Memory B cell (primary cell): ENCODE results near the gene RAB8A.
"Not testable (repeated sequence)": the region's sequence is repeated elsewhere in the genome, so short reads cannot be mapped to it uniquely, and the experiment has no call there.

Experiments used
- ATAC-seq: fragments of 150-1000 bp; cut with Tn5 transposase; 2 replicates; pipeline ENCODE4 v1.10.0; 2021; ENCODE audit warnings: low read depth, mild to moderate bottlenecking, moderate library complexity
- DNase-seq, 2 donors: peaks; one replicate each; pipeline ENCODE4 v3.0.0; 2022; ENCODE audit warnings: low spot score in 2 of 2
- H3K27ac Mint-ChIP-seq: one replicate; pipeline ENCODE4 v1.8.0; 2022; ENCODE audit warnings: mild to moderate bottlenecking, moderate library complexity, mixed read lengths
- H3K27me3 Mint-ChIP-seq: one replicate; pipeline ENCODE4 v1.8.0; 2022; ENCODE audit warnings: mixed read lengths
- H3K36me3 Mint-ChIP-seq: one replicate; pipeline ENCODE4 v1.8.0; 2022; ENCODE audit warnings: mild to moderate bottlenecking, mixed read lengths
- H3K4me1 Mint-ChIP-seq: one replicate; pipeline ENCODE4 v1.8.0; 2022; ENCODE audit warnings: mixed read lengths
- H3K4me3 Mint-ChIP-seq: one replicate; pipeline ENCODE4 v1.8.0; 2022; ENCODE audit warnings: mild to moderate bottlenecking, moderate library complexity, mixed read lengths
- H3K9me3 Mint-ChIP-seq: one replicate; pipeline ENCODE4 v1.8.0; 2022; ENCODE audit warnings: mixed read lengths

Gene RAB8A

DNA sequence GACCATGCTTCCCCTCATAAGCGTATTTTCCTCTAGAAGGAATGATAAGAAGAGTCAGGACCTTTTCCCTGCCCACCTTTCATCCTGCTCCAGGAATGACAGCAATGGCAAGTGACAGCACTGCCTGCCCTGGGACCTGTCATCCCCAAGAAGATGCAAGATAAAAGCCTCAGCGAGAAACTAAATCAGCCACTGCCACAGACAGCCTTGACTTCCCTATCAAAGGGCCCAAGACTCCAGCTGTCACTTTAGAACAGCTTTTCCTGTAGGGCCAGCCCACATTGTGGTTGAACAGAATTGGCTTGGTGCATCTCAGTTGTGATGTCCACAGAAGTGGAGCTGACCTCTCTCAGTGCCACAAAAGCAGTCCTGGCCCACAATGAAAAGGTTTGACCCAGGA, 1.1 kb downstream of the RAB8A start:
- peaks cover 6% of the 10 kb centered on the region for H3K36me3 Mint-ChIP-seq
- peaks cover 31% of the 10 kb centered on the region for H3K4me1 Mint-ChIP-seq
- H3K4me3 Mint-ChIP-seq = peak overlapping the region; percentile 98
- no peaks in the 10 kb centered on the region for H3K27me3 Mint-ChIP-seq
- H3K9me3 Mint-ChIP-seq = no peaks in the 10 kb centered on the region
- no peak for DNase-seq
- no peak for ATAC-seq
- peak overlapping the region; percentile 98 for H3K27ac Mint-ChIP-seq

DNA sequence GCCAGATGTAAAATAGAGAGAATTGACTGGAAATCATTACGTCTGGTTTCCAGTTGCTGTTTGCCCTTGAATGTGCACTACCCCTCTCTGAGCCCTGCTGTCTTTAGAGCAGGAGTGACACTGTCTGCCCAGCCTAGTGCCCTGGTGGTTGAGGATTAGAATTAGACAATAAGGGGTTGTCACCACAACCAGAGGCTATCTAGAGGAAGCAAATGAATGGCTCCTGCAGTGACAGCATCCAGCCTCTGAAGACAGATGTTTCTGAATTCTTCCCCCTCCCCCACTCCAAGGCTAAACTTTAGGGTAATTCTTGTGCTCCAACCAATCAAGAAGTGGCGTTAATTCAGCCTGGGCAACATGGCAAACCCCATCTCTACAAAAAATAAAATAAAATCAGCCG, 2.0 kb downstream of the RAB8A start:
- H3K36me3 Mint-ChIP-seq = peaks cover 8% of the 10 kb centered on the region
- peak overlapping the region; percentile 31 for H3K27ac Mint-ChIP-seq
- H3K4me1 Mint-ChIP-seq = peaks cover 38% of the 10 kb centered on the region
- H3K9me3 Mint-ChIP-seq = no peaks in the 10 kb centered on the region
- no peaks in the 10 kb centered on the region for H3K27me3 Mint-ChIP-seq
- peak overlapping the region; percentile 64 for H3K4me3 Mint-ChIP-seq
- DNase-seq (no peak), ATAC-seq (no peak)

DNA sequence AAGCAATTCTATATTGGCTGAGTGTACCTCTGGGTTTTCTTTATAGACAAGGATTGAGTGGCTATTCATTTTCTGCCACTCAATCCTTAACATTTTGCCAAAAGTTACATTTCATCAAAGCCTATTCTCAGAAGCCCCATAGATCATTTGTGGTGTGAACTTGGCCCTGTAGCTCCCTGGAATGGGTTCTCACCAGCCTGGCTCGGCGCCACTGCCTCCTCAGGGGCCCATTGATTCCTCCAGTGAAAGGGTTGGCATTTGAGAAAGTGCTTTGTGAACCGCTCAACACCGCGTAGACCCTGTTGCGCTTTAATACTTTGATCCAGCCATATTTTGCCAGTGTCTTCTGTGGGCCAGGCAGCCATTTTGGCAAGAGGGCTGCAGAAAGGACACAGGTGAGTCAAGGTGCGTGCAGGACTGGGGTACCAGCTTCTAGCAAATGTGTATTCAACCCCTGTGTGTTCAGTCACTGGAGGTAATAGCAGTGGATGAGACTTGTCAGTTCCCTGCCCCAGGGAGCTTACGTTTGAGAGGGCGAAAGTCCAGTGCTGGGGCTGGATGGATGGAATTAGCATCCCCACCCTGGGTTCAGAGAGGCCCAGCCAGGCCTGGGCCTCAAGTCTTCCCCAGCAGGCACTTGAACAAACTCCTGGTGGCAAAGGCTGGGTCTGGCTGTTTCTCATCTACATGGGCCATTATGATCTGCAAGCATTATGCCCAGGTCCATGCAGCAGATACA, 3.8 kb downstream of the RAB8A start:
- H3K9me3 Mint-ChIP-seq = no peaks in the 10 kb centered on the region
- peak overlapping the region; percentile 61 for H3K4me3 Mint-ChIP-seq
- DNase-seq = no peak
- ATAC-seq = no peak
- peaks cover 44% of the 10 kb centered on the region for H3K4me1 Mint-ChIP-seq
- no peaks in the 10 kb centered on the region for H3K27me3 Mint-ChIP-seq
- peak overlapping the region; percentile 85 for H3K27ac Mint-ChIP-seq
- H3K36me3 Mint-ChIP-seq = peaks cover 14% of the 10 kb centered on the region

DNA sequence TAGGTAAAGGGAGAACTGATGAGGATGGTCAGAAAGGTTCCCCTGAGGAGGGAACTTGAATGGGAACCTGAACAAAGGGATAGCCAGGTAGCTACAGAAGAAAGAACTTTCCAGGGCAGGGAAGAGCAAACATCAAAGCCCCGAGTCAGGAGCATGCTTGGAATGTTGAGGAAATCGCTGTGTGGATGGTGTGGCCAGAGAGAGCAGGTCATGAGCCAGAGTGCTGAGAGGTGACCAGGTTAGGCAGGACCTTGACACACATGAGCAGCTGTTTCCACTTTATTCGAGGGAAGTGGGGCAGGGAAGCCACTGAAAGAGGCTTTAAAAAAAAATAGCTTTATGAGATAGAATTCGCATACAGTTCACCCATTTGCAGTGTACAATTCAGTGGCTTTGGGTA, 4.4 kb downstream of the RAB8A start:
- ATAC-seq (no peak), DNase-seq (no peak)
- no peaks in the 10 kb centered on the region for H3K27me3 Mint-ChIP-seq
- no peaks in the 10 kb centered on the region for H3K9me3 Mint-ChIP-seq
- H3K4me1 Mint-ChIP-seq = peaks cover 44% of the 10 kb centered on the region
- H3K36me3 Mint-ChIP-seq = peaks cover 14% of the 10 kb centered on the region
- H3K27ac Mint-ChIP-seq = peak overlapping the region; percentile 85
- H3K4me3 Mint-ChIP-seq = peak overlapping the region; percentile 61

DNA sequence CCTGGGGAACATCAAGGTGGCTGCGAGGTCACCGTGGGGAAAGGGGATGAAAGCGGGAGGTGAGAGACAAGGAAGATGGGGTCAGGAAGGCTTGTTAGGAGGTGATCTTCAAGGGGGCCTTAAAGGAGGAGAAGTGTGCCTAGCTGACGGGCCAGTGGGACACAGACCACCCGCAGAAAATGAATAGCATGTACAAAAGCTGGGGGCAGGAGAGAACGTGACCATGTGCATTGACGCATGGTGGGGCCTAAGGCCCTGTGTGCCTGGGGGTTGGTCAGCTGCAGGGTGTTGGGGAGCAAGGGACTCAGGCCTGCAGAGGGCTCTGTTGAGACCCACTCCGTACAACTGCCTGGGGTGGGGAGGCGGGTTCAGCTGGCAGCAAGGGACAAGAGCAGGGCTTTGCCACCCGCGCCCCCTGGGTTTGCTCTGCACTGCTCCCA, 5.9 kb downstream of the RAB8A start:
- no peak for DNase-seq
- no peak for ATAC-seq
- peaks cover 38% of the 10 kb centered on the region for H3K4me1 Mint-ChIP-seq
- H3K36me3 Mint-ChIP-seq = peaks cover 15% of the 10 kb centered on the region
- peak overlapping the region; percentile 61 for H3K4me3 Mint-ChIP-seq
- no peaks in the 10 kb centered on the region for H3K9me3 Mint-ChIP-seq
- no peaks in the 10 kb centered on the region for H3K27me3 Mint-ChIP-seq
- H3K27ac Mint-ChIP-seq = peak overlapping the region; percentile 81

DNA sequence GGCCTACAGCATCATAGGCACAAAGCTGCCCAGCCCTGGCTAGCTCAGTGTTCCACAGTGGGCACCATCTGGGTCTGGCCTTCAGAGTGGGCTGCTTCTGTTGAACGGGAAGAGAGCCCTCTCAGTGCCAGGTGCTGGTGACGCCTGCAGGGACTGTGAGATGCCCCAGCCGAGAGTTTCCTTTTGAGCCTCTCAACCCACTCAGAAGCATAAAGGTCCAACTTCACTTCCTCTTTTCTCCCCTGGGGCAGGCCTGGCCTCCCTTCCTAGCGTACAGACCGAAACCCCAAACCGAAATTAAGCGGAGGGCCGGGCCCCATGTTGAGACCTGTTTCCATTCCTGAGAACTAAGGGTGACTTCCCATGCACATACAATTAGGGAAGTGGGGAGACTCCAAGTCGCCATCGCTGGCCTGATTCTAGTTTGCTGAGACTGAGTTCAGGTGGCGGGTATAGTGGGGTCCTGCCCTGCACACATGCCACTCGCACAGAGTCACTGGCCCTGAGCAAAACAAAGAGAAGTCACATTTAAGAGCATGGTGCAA, 6.9 kb downstream of the RAB8A start:
- Mint-ChIP-seq H3K27me3 (no peaks in the 10 kb centered on the region), H3K27ac (peak overlapping the region; percentile 81), H3K4me1 (peaks cover 30% of the 10 kb centered on the region), H3K4me3 (peak overlapping the region; percentile 61), H3K9me3 (no peaks in the 10 kb centered on the region), H3K36me3 (peaks cover 15% of the 10 kb centered on the region)
- DNase-seq = peak; percentile 69 to 81
- ATAC-seq = peak; percentile 89

DNA sequence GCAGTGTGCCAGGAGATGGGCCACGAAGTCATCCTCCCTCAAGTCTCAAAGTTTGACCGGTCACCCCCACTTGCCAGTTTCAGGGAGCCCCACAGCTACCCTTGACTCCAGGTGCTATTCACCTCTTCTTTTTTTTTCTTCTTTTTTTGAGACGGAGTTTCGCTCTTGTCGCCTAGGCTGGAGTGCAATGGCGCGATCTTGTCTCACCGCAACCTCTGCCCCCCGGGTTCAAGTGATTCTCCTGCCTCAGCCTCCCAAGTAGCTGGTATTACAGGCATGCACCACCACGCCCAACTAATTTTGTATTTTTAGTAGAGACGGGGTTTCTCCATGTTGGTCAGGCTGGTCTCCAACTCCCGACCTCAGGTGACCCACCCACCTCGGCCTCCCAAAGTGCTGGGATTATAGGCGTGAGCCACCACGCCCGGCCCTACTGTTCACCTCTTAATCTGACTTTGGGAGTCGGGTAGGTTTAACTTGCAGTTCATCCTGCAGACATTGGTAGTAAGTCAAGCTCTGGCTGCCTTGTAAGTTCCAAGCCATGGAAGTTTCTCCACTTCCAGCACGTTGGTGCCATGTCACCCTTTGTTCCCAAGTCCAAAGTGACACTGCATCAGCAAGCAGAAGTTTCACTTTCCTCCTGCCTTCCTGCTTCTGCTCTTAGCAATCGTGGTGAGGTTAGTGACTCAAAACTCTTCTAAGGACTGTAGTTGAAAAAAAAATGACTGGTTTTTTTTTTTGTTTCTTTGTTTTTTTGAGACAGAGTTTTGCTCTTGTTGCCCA, 7.6 kb downstream of the RAB8A start:
- DNase-seq, H3K27me3 Mint-ChIP-seq, H3K9me3 Mint-ChIP-seq: not testable (repeated sequence)
- Mint-ChIP-seq H3K4me1 (peaks cover 29% of the 10 kb centered on the region), H3K36me3 (peaks cover 18% of the 10 kb centered on the region), H3K4me3 (peak overlapping the region; percentile 61), H3K27ac (peak overlapping the region; percentile 81)
- ATAC-seq = peak; percentile 18

DNA sequence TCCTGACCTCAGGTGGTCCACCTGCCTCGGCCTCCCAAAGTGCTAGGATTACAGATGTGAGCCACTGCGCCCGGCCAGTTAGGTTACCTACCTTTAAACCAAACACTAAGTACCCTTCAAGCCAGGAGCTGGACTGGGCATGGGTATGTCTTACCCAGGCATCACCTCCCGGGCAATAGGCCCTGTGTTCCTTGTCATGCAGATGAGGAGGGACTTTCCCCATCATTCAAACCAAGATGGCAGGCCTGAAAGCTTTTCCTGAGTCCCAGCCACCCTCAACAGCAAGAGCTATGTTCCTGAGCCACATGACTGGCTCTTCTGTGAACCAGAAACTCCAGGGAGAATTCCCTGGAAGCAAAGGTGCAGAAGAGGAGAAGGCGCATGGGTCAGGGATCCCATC, 9.5 kb downstream of the RAB8A start:
- ATAC-seq (no peak), DNase-seq (no peak)
- Mint-ChIP-seq H3K4me1 (peaks cover 25% of the 10 kb centered on the region), H3K36me3 (peaks cover 18% of the 10 kb centered on the region), H3K4me3 (no peak overlapping the region), H3K27me3 (no peaks in the 10 kb centered on the region), H3K27ac (no peak overlapping the region), H3K9me3 (no peaks in the 10 kb centered on the region)

DNA sequence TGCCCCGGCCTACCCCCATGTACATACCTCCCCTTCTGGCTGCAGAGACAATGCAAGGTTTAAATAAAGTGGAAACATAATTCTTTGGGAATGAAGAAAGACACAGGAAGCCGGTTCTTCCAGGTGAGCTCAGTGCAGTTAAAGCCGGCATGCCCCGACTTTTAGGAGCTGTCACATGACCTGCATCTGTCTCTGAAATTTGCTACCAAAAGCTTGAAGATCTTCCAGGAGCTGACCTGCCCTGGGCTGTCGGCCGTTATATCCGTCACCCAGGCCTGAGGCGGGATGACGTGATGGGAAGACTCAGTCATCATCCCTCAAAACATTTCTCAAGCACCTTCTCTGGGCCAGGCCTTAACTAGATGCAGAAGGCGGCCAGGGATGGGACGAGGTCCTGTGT, 10.3 kb downstream of the RAB8A start:
- Mint-ChIP-seq H3K9me3 (no peaks in the 10 kb centered on the region), H3K36me3 (peaks cover 20% of the 10 kb centered on the region), H3K27ac (no peak overlapping the region), H3K27me3 (no peaks in the 10 kb centered on the region), H3K4me3 (no peak overlapping the region), H3K4me1 (peaks cover 23% of the 10 kb centered on the region)
- no peak for ATAC-seq
- no peak for DNase-seq

DNA sequence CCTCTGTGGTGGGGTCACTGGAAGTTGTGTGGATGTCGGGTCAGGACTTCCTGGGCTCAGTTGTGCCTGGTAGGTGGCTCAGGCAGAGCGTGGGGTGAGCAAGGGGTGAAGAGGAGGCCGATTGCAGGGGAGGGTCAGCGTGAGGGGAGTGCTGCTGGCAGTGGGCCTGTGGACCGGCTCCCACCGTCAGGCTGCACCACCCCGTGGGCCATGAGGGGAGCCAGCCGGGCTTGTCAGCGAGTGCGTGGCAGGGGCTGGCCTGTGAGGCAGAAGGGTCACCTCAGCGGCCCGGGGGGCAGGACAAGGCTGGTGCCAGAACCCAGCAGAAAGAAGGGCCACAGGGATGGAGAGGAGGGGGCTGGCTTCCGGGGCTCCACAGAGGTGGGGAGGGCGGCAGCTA, 13.3 kb downstream of the RAB8A start:
- Mint-ChIP-seq H3K4me3 (no peak overlapping the region), H3K4me1 (peaks cover 5% of the 10 kb centered on the region), H3K27me3 (no peaks in the 10 kb centered on the region), H3K9me3 (no peaks in the 10 kb centered on the region), H3K36me3 (peaks cover 24% of the 10 kb centered on the region), H3K27ac (no peak overlapping the region)
- DNase-seq (no peak), ATAC-seq (no peak)

DNA sequence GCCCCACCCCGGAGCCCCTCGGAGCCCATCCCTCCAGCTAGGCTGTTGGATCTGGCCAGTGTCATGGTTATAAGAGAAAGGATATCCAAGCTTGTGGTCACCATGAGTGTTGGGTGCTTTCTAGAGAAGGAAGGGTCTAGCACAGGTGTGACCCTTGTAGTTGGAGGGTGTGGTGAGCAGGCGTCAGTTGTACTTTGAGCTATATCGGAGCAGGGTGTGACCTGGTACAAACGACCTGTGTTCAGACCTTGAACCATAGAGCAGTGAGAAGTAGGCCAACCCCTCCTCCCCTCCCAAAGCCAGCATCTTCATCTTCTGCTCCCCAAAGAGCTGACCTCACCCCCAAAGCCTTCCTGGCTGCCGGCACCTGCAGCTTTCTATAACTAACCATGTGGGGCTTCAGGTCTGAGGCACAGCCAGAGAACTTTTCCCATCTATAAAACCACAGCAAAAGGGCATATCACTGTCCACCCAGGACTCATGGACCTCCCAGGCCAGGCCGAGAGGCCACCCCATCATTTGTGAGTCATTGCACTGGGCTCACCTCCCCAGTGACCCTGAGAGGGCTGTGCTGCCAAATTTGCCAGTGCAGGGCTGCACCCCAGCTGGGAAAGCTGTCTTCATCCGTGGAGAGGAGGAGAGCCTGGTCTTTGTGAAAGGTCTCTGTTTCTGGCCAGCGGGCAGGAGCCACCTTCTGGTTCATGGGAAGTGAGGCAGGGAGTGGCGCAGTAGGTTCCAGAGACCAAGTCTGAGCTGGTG, 14.2 kb downstream of the RAB8A start:
- DNase-seq (no peak), ATAC-seq (no peak)
- no peaks in the 10 kb centered on the region for H3K9me3 Mint-ChIP-seq
- H3K4me1 Mint-ChIP-seq = peaks cover 7% of the 10 kb centered on the region
- H3K36me3 Mint-ChIP-seq = peaks cover 28% of the 10 kb centered on the region
- no peaks in the 10 kb centered on the region for H3K27me3 Mint-ChIP-seq
- H3K27ac Mint-ChIP-seq = no peak overlapping the region
- no peak overlapping the region for H3K4me3 Mint-ChIP-seq

DNA sequence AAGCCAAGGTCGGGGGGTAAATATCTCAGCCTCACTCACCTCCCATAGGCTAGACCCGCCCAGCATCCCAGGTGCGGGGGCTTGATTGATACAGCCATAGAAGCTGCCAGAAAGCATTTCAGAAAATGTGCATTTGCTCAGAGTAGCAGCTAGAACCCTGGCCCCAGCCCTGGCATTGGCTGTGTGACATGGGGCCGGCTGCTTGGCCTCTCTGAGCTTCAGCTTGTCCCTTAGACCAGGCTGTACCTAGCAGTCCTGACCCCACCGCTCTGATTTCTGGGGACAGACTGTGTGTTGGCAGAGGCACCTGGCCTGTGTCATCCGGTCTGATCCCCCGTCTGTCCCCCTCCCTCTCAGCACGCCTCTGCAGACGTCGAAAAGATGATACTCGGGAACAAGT, 15.4 kb downstream of the RAB8A start:
- Mint-ChIP-seq H3K36me3 (peaks cover 36% of the 10 kb centered on the region), H3K4me1 (peaks cover 14% of the 10 kb centered on the region)

DNA sequence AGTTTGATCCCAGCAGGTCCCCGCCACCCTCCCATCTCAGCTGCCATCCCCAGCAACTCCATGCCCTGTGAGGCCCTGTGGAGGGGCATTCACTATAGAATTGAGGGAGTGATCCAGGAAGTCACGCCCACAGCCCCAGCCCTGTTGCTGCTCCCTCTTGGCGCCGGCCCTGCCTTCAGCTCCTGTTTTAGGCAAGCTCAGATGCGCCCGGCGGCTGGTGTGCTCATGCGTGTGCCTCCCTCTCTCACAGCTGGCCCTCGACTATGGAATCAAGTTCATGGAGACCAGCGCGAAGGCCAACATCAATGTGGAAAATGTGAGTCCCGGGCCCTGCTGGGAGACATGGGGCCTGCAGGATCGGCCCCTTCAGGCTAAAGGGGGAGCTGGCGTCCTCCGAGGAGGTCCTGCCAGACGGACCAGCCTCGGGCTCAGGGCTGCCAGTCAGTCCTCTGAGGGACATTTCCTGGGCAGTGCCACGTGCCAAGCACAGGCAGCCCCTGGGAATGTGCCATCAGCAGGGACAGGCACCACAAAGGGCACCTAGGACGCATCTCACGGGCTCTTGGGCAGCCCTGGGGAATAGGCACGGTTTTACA, 16.2 kb downstream of the RAB8A start:
- H3K27me3 Mint-ChIP-seq = no peaks in the 10 kb centered on the region
- DNase-seq = no peak
- H3K9me3 Mint-ChIP-seq = peaks cover 9% of the 10 kb centered on the region
- no peak overlapping the region for H3K4me3 Mint-ChIP-seq
- ATAC-seq = no peak
- H3K36me3 Mint-ChIP-seq = peaks cover 41% of the 10 kb centered on the region
- no peak overlapping the region for H3K27ac Mint-ChIP-seq
- H3K4me1 Mint-ChIP-seq = peaks cover 14% of the 10 kb centered on the region

More for the DNA sequence above, 15.4 kb downstream of the RAB8A start:
- ATAC-seq (no peak), DNase-seq (no peak)
- Mint-ChIP-seq H3K27me3 (no peaks in the 10 kb centered on the region), H3K9me3 (peaks cover 9% of the 10 kb centered on the region), H3K27ac (no peak overlapping the region), H3K4me3 (no peak overlapping the region)
